AG08396 (cell line): ENCODE results near the gene PPP1R14B.
A peak's percentile ranks its signal among the peaks of the same experiment; 100 is the strongest.
"Not testable (repeated sequence)": the region's sequence is repeated elsewhere in the genome, so short reads cannot be mapped to it uniquely, and the experiment has no call there.

Experiments used
- DNase-seq: peaks from one replicate; pipeline ENCODE4 v3.0.0; 2012; ENCODE audit warnings: low spot score, mixed read lengths

The PPP1R14B gene

GRCh38 chr11:64260147-64260708, 13.5 kb upstream of the PPP1R14B start:
- DNase-seq = no peak

- no peak for DNase-seq
These were observed 12.9 kb upstream of the PPP1R14B start for GRCh38 chr11:64259533-64260067.

GRCh38 chr11:64258946-64259532, 12.3 kb upstream of the PPP1R14B start:
- no peak for DNase-seq

GRCh38 chr11:64258356-64258755, 11.6 kb upstream of the PPP1R14B start:
- no peak for DNase-seq

GRCh38 chr11:64256300-64256699, 9.6 kb upstream of the PPP1R14B start:
- DNase-seq = no peak

GRCh38 chr11:64255135-64256128, 8.7 kb upstream of the PPP1R14B start:
- no peak for DNase-seq

- DNase-seq = no peak
These were observed 7.6 kb upstream of the PPP1R14B start for GRCh38 chr11:64254326-64254725.

- DNase-seq = peak; percentile 57
These were observed 6.7 kb upstream of the PPP1R14B start for GRCh38 chr11:64253481-64253880.

GRCh38 chr11:64253043-64253442, 6.3 kb upstream of the PPP1R14B start:
- DNase-seq = no peak

GRCh38 chr11:64252003-64252872, 5.5 kb upstream of the PPP1R14B start:
- peak; percentile 78 for DNase-seq

GRCh38 chr11:64251753-64252002, 4.9 kb upstream of the PPP1R14B start:
- DNase-seq = no peak

GRCh38 chr11:64251016-64251752, 4.4 kb upstream of the PPP1R14B start, which contains the start of gene PLCB3:
PLCB3 (plus strand) TSS chr11:64251530; CDS start chr11:64251650, 120 bp downstream.
- DNase-seq = peak; percentile 92

GRCh38 chr11:64250415-64251015, 3.8 kb upstream of the PPP1R14B start:
- DNase-seq = no peak

- no peak for DNase-seq
These were observed 3.0 kb upstream of the PPP1R14B start for GRCh38 chr11:64249563-64250414.

- no peak for DNase-seq
These were observed 2.3 kb upstream of the PPP1R14B start for GRCh38 chr11:64249038-64249437.

GRCh38 chr11:64248578-64248977, 1.8 kb upstream of the PPP1R14B start:
- no peak for DNase-seq

- DNase-seq = no peak
These were observed 1.2 kb upstream of the PPP1R14B start for GRCh38 chr11:64247729-64248531.

GRCh38 chr11:64246621-64246870, 197 bp downstream of the PPP1R14B start:
- DNase-seq = not testable (repeated sequence)
